ENCODE measurements around the gene COA6.

- no peak for TF ChIP-seq NR2F1 (conservative IDR thresholded peaks at IDR 0.05)
- TF ChIP-seq ATF3 (IDR thresholded peaks at IDR 0.05; ENCODE audit: borderline replicate concordance, extremely low read depth, low read depth, low read length) = no peak
- no peak for TF ChIP-seq CHD1 (IDR thresholded peaks at IDR 0.05; ENCODE audit: low read depth, low read length)
- no peak for TF ChIP-seq HDAC2 (IDR thresholded peaks at IDR 0.05)
- no peak for TF ChIP-seq CREB1 (IDR thresholded peaks at IDR 0.05; ENCODE audit: low read depth)
- no peak for TF ChIP-seq CTCF (IDR thresholded peaks at IDR 0.05 in 2 of 3, conservative IDR thresholded peaks at IDR 0.05 in 1 of 3; ENCODE audit: control insufficient read depth in 2 of 3, extremely low read depth in 1 of 3, insufficient read depth in 1 of 3, low read depth in 3 of 3, low read length in 3 of 3)
- TF ChIP-seq EP300 (IDR thresholded peaks at IDR 0.05; ENCODE audit: borderline replicate concordance in 1 of 2, control insufficient read depth in 1 of 2, low read depth in 2 of 2, low read length in 2 of 2) = no peak
- no peak for TF ChIP-seq RCOR1 (conservative IDR thresholded peaks at IDR 0.05; ENCODE audit: low read depth, low read length)
- no peak for TF ChIP-seq POLR2AphosphoS5 (IDR thresholded peaks at IDR 0.05; ENCODE audit: low read length)
- TF ChIP-seq NRF1 (conservative IDR thresholded peaks at IDR 0.05; ENCODE audit: low read depth, low read length) = no peak
- TF ChIP-seq ZNF207 (IDR thresholded peaks at IDR 0.05; ENCODE audit: borderline replicate concordance) = no peak
Measured at GRCh38 chr1:234342774-234343173, 30.5 kb upstream of the COA6 start.

All from GM12878 (cell line).